Astrocyte (in vitro differentiated cells and primary cell): ENCODE results near the gene SRPK3.

Source experiments
- EZH2 ChIP-seq: IDR thresholded peaks from 2 replicates; pipeline ENCODE4 v1.6.1; 2012; ENCODE audit warnings: mild to moderate bottlenecking, low read length, inconsistent platforms; ENCODE audit not compliant: insufficient read depth
- TF ChIP-seq, protein P1 (sequence below): IDR thresholded peaks from 2 replicates; pipeline ENCODE4 v1.5.1; 2011; ENCODE audit warnings: low read depth, mild to moderate bottlenecking, inconsistent platforms, low read length, moderate library complexity; ENCODE audit not compliant: insufficient read depth

DNA sequence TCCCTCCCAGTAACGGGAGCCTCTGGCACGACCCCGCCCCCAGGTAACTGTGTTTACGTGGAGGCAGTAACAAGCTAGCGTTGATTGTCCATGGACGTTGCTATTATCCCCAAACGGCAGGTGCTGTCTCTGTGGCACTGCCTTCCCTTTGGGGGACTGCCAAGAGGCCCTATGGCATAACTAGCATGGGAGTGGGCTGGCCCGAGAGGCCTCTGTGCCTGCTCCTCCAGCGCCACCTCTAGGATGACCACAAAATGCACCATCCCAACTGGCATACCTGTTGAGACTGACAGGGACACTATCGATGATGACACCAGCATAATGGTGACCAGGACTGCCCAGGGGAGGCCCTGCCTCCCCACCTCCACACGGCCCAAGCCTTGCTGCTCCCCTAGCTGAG lies 1.5 kb downstream of the SRPK3 start:
- TF ChIP-seq, protein P1, sequence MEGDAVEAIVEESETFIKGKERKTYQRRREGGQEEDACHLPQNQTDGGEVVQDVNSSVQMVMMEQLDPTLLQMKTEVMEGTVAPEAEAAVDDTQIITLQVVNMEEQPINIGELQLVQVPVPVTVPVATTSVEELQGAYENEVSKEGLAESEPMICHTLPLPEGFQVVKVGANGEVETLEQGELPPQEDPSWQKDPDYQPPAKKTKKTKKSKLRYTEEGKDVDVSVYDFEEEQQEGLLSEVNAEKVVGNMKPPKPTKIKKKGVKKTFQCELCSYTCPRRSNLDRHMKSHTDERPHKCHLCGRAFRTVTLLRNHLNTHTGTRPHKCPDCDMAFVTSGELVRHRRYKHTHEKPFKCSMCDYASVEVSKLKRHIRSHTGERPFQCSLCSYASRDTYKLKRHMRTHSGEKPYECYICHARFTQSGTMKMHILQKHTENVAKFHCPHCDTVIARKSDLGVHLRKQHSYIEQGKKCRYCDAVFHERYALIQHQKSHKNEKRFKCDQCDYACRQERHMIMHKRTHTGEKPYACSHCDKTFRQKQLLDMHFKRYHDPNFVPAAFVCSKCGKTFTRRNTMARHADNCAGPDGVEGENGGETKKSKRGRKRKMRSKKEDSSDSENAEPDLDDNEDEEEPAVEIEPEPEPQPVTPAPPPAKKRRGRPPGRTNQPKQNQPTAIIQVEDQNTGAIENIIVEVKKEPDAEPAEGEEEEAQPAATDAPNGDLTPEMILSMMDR, result no peak
- no peak for TF ChIP-seq EZH2
